WTC11 (cell line): Measurements from ENCODE around the gene HNF1B. TPM values are rescaled to one million over a fixed set of nuclear protein-coding genes. Genes with fewer than 3 reads are reported as not detected.

Experiments used
- ATAC-seq: fragments of 200-7000 bp; cut with Tn5 transposase; 2 replicates; pipeline ENCODE4 v1.10.0; 2021; ENCODE audit warnings: mild to moderate bottlenecking, moderate library complexity
- CTCF ChIA-PET: fragments of 300-600 bp; sonication (Branson Sonifier 250); formaldehyde crosslinking; loops from one replicate; lab custom pipeline; 2021; ENCODE audit warnings: antibody characterized with exemption; lab: Charles Lee
- POLR2A ChIA-PET: fragments of 350-600 bp; sonication (Branson Sonifier 250); formaldehyde crosslinking; loops from one replicate; lab custom pipeline; 2021; ENCODE audit warnings: antibody characterized with exemption; lab: Charles Lee
- DNase-seq: peaks from one replicate; pipeline ENCODE4 v3.0.0; 2021; ENCODE audit warnings: low spot score
- H3K27ac Mint-ChIP-seq: 2 replicates; pipeline ENCODE4 v1.8.0; 2021; ENCODE audit warnings: mixed read lengths
- H3K27me3 Mint-ChIP-seq: 2 replicates; pipeline ENCODE4 v1.8.0; 2021; ENCODE audit warnings: low read depth, mild to moderate bottlenecking, moderate library complexity, mixed read lengths
- H3K36me3 Mint-ChIP-seq: 2 replicates; pipeline ENCODE4 v1.8.0; 2021; ENCODE audit warnings: mixed read lengths
- H3K4me1 Mint-ChIP-seq: 2 replicates; pipeline ENCODE4 v1.8.0; 2022; ENCODE audit warnings: mixed read lengths
- H3K4me3 Mint-ChIP-seq: 2 replicates; pipeline ENCODE4 v1.8.0; 2021; ENCODE audit warnings: mild to moderate bottlenecking, moderate library complexity, mixed read lengths
- H3K9me3 Mint-ChIP-seq: 2 replicates; pipeline ENCODE4 v1.8.0; 2021; ENCODE audit warnings: mixed read lengths
- ARID4B ChIP-seq: sonication (generic); formaldehyde crosslinking; IDR thresholded peaks from 2 replicates; pipeline ENCODE4 v1.8.0; 2023; ENCODE audit warnings: missing genetic modification reagents, mild to moderate bottlenecking, borderline replicate concordance
- FOXP1 ChIP-seq: sonication (generic); formaldehyde crosslinking; IDR thresholded peaks from 2 replicates; pipeline ENCODE4 v1.8.0; 2022; ENCODE audit warnings: missing genetic modification reagents, mild to moderate bottlenecking, moderate library complexity, borderline replicate concordance
- IRF2 ChIP-seq: sonication (generic); formaldehyde crosslinking; IDR thresholded peaks from 2 replicates; pipeline ENCODE4 v1.8.0; 2022; ENCODE audit warnings: low read depth, missing genetic modification reagents, borderline replicate concordance
- JAZF1 ChIP-seq: fragments of 250-450 bp; sonication (Bioruptor Pico); IDR thresholded peaks from 2 replicates; pipeline ENCODE4 v1.9.0; 2021; ENCODE audit warnings: moderate library complexity, mild to moderate bottlenecking, inconsistent platforms
- OVOL2 ChIP-seq: fragments of 250-450 bp; sonication (Bioruptor Pico); IDR thresholded peaks from 2 replicates; pipeline ENCODE4 v1.9.0; 2021; ENCODE audit warnings: mild to moderate bottlenecking, borderline replicate concordance
- PRRX2 ChIP-seq: fragments of 250-450 bp; sonication (Bioruptor Pico); IDR thresholded peaks from 2 replicates; pipeline ENCODE4 v1.8.0; 2021; ENCODE audit warnings: mild to moderate bottlenecking
- RELA ChIP-seq: sonication (generic); formaldehyde crosslinking; IDR thresholded peaks from 2 replicates; pipeline ENCODE4 v1.8.1; 2022; ENCODE audit warnings: missing genetic modification reagents, mild to moderate bottlenecking, borderline replicate concordance
- TCF7 ChIP-seq: sonication (generic); formaldehyde crosslinking; IDR thresholded peaks from 2 replicates; pipeline ENCODE4 v1.8.0; 2022; ENCODE audit warnings: mild to moderate bottlenecking, low read depth, missing genetic modification reagents, moderate library complexity
- TEAD1 ChIP-seq: sonication (generic); formaldehyde crosslinking; IDR thresholded peaks from 2 replicates; pipeline ENCODE4 v1.8.0; 2022; ENCODE audit warnings: mild to moderate bottlenecking, missing genetic modification reagents
- TP53 ChIP-seq: sonication (generic); formaldehyde crosslinking; IDR thresholded peaks from 2 replicates; pipeline ENCODE4 v1.8.1; 2023; ENCODE audit warnings: mild to moderate bottlenecking, missing genetic modification reagents
- USF2 ChIP-seq: sonication (generic); formaldehyde crosslinking; IDR thresholded peaks from 2 replicates; pipeline ENCODE4 v1.8.1; 2023; ENCODE audit warnings: mild to moderate bottlenecking, missing genetic modification reagents, moderate library complexity
- ZNF121 ChIP-seq: sonication (generic); formaldehyde crosslinking; IDR thresholded peaks from 2 replicates; pipeline ENCODE4 v1.8.0; 2023; ENCODE audit warnings: missing genetic modification reagents
- ZNF232 ChIP-seq: sonication (generic); formaldehyde crosslinking; IDR thresholded peaks from 2 replicates; pipeline ENCODE4 v1.8.0; 2022; ENCODE audit warnings: mild to moderate bottlenecking, missing genetic modification reagents
- ZNF317 ChIP-seq: sonication (generic); formaldehyde crosslinking; IDR thresholded peaks from 2 replicates; pipeline ENCODE4 v1.8.1; 2023; ENCODE audit warnings: low read depth, mild to moderate bottlenecking, moderate library complexity, missing genetic modification reagents, borderline replicate concordance
- ZNF423 ChIP-seq: fragments of 250-450 bp; sonication (Bioruptor Pico); IDR thresholded peaks from 2 replicates; pipeline ENCODE4 v2.1.2; 2022; ENCODE audit warnings: mild to moderate bottlenecking, moderate library complexity
- total RNA-seq: library from RNA; stranded (reverse); gene quantifications from 3 replicates; pipeline ENCODE4 v1.2.3, GENCODE V29; 2021
- TF ChIP-seq, protein P1 (sequence below): sonication (generic); formaldehyde crosslinking; IDR thresholded peaks from 2 replicates; pipeline ENCODE4 v1.8.1; 2023; ENCODE audit warnings: mild to moderate bottlenecking, missing genetic modification reagents
- TF ChIP-seq, protein P2 (sequence below): sonication (generic); formaldehyde crosslinking; IDR thresholded peaks from 2 replicates; pipeline ENCODE4 v1.8.0; 2022; ENCODE audit warnings: mild to moderate bottlenecking, missing genetic modification reagents
- TF ChIP-seq, protein P3 (sequence below): sonication (generic); formaldehyde crosslinking; IDR thresholded peaks from 2 replicates; pipeline ENCODE4 v1.8.1; 2023; ENCODE audit warnings: mild to moderate bottlenecking, moderate library complexity, missing genetic modification reagents
- TF ChIP-seq, protein P4 (sequence below): sonication (generic); formaldehyde crosslinking; IDR thresholded peaks from 2 replicates; pipeline ENCODE4 v1.8.0; 2023; ENCODE audit warnings: mild to moderate bottlenecking, missing genetic modification reagents
- TF ChIP-seq, protein P5 (sequence below): sonication (generic); formaldehyde crosslinking; IDR thresholded peaks from 2 replicates; pipeline ENCODE4 v1.8.0; 2023; ENCODE audit warnings: missing genetic modification reagents

The HNF1B gene
- total RNA-seq, 1 experiment from 2014 or later: 0.26 TPM

- TF ChIP-seq IRF2 (no peak), PRRX2 (no peak), OVOL2 (CRISPR knock-in tag) (no peak), ZNF121 (CRISPR knock-in tag) (no peak), ZNF317 (CRISPR knock-in tag) (no peak)
- TF ChIP-seq, protein P1, sequence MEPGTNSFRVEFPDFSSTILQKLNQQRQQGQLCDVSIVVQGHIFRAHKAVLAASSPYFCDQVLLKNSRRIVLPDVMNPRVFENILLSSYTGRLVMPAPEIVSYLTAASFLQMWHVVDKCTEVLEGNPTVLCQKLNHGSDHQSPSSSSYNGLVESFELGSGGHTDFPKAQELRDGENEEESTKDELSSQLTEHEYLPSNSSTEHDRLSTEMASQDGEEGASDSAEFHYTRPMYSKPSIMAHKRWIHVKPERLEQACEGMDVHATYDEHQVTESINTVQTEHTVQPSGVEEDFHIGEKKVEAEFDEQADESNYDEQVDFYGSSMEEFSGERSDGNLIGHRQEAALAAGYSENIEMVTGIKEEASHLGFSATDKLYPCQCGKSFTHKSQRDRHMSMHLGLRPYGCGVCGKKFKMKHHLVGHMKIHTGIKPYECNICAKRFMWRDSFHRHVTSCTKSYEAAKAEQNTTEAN (CRISPR knock-in tag): no peak
- DNase-seq (peak; percentile 31), ATAC-seq (peak; percentile 67)
- Mint-ChIP-seq H3K9me3 (no peaks in the 10 kb centered on the region), H3K36me3 (no peaks in the 10 kb centered on the region), H3K4me1 (peaks cover 15% of the 10 kb centered on the region), H3K27me3 (peaks cover 16% of the 10 kb centered on the region; the same call in 1 of the 2 replicates), H3K27ac (no peak overlapping the region), H3K4me3 (no peak overlapping the region)
- POLR2A ChIA-PET: no interaction called here
- CTCF ChIA-PET: interaction anchor here (1.0 to 2.1 kb wide), 3 partner anchors 8 to 154 kb away, joined by 3 to 8 read pairs (median 4); no protein-coding TSS in a partner anchor
Measured at GRCh38 chr17:37662353-37662752, 82.5 kb downstream of the HNF1B start.

DNA sequence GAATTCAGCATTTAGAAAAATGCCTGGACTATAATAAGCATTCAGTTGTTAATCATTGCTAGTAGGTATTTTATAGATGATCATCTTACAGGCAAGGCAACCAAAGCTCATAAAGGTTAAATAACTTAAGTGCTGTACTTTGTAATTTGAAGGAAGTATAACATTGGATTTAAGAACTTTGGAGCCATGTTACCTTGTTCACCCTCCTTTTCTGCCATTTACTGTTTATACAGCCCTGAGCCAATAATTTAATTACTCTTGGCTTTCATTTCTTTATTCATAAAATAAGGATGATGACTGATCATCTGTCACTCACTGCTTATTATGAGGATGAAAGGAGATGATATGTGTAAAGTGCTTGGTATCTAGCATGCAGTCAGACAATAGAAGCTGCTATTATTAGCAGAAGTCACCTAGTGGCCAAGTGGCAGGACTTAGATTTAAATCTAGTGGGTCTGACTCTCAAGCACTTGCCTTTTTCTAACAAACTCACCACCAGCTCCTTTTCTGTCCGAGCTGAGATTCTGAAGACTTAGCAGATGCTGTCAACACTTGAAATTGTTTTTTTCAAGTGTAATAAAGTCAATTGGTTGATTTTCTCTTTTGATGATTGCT is 83.4 kb downstream of the HNF1B start:
- Mint-ChIP-seq H3K4me3 (no peak overlapping the region), H3K27ac (no peak overlapping the region), H3K36me3 (no peaks in the 10 kb centered on the region), H3K9me3 (no peaks in the 10 kb centered on the region), H3K27me3 (peaks cover 16% of the 10 kb centered on the region; the same call in 1 of the 2 replicates), H3K4me1 (peaks cover 15% of the 10 kb centered on the region)
- ChIA-PET CTCF (interaction anchor here (0.6 to 2.1 kb wide), 4 partner anchors 9 to 155 kb away, joined by 3 to 8 read pairs (median 4); no protein-coding TSS in a partner anchor), POLR2A (no interaction called here)
- DNase-seq (no peak), ATAC-seq (no peak)
- TF ChIP-seq USF2 (CRISPR knock-in tag): no peak
- no peak for TF ChIP-seq JAZF1 (CRISPR knock-in tag)
- TF ChIP-seq, protein P2, sequence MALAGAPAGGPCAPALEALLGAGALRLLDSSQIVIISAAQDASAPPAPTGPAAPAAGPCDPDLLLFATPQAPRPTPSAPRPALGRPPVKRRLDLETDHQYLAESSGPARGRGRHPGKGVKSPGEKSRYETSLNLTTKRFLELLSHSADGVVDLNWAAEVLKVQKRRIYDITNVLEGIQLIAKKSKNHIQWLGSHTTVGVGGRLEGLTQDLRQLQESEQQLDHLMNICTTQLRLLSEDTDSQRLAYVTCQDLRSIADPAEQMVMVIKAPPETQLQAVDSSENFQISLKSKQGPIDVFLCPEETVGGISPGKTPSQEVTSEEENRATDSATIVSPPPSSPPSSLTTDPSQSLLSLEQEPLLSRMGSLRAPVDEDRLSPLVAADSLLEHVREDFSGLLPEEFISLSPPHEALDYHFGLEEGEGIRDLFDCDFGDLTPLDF (CRISPR knock-in tag): no peak
- TF ChIP-seq TCF7 (CRISPR knock-in tag): no peak
- no peak for TF ChIP-seq FOXP1 (CRISPR knock-in tag)
- TF ChIP-seq, protein P3, sequence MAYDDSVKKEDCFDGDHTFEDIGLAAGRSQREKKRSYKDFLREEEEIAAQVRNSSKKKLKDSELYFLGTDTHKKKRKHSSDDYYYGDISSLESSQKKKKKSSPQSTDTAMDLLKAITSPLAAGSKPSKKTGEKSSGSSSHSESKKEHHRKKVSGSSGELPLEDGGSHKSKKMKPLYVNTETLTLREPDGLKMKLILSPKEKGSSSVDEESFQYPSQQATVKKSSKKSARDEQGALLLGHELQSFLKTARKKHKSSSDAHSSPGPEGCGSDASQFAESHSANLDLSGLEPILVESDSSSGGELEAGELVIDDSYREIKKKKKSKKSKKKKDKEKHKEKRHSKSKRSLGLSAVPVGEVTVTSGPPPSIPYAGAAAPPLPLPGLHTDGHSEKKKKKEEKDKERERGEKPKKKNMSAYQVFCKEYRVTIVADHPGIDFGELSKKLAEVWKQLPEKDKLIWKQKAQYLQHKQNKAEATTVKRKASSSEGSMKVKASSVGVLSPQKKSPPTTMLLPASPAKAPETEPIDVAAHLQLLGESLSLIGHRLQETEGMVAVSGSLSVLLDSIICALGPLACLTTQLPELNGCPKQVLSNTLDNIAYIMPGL: no peak
- TF ChIP-seq, protein P4, sequence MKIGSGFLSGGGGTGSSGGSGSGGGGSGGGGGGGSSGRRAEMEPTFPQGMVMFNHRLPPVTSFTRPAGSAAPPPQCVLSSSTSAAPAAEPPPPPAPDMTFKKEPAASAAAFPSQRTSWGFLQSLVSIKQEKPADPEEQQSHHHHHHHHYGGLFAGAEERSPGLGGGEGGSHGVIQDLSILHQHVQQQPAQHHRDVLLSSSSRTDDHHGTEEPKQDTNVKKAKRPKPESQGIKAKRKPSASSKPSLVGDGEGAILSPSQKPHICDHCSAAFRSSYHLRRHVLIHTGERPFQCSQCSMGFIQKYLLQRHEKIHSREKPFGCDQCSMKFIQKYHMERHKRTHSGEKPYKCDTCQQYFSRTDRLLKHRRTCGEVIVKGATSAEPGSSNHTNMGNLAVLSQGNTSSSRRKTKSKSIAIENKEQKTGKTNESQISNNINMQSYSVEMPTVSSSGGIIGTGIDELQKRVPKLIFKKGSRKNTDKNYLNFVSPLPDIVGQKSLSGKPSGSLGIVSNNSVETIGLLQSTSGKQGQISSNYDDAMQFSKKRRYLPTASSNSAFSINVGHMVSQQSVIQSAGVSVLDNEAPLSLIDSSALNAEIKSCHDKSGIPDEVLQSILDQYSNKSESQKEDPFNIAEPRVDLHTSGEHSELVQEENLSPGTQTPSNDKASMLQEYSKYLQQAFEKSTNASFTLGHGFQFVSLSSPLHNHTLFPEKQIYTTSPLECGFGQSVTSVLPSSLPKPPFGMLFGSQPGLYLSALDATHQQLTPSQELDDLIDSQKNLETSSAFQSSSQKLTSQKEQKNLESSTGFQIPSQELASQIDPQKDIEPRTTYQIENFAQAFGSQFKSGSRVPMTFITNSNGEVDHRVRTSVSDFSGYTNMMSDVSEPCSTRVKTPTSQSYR (CRISPR knock-in tag): no peak
- TF ChIP-seq ZNF232: no peak
- TF ChIP-seq, protein P5, sequence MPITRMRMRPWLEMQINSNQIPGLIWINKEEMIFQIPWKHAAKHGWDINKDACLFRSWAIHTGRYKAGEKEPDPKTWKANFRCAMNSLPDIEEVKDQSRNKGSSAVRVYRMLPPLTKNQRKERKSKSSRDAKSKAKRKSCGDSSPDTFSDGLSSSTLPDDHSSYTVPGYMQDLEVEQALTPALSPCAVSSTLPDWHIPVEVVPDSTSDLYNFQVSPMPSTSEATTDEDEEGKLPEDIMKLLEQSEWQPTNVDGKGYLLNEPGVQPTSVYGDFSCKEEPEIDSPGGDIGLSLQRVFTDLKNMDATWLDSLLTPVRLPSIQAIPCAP (CRISPR knock-in tag): no peak
- no peak for TF ChIP-seq OVOL2 (CRISPR knock-in tag)
- TF ChIP-seq TEAD1 (CRISPR knock-in tag): no peak
- no peak for TF ChIP-seq ZNF423 (CRISPR knock-in tag)
- no peak for TF ChIP-seq TP53 (CRISPR knock-in tag)
- no peak for TF ChIP-seq ARID4B (CRISPR knock-in tag)
- TF ChIP-seq RELA: no peak
